B cell (primary cell): ENCODE measurements around the gene ANXA4. TPM values are rescaled to one million over a fixed set of nuclear protein-coding genes. Genes with fewer than 3 reads are reported as not detected.

Experiments
- ATAC-seq: fragments of 200-7000 bp; cut with Tn5 transposase; one replicate; pipeline ENCODE4 v1.10.0; 2021; ENCODE audit warnings: low read depth, mild to moderate bottlenecking, moderate number of reproducible peaks, moderate library complexity
- CTCF ChIA-PET: fragments of 350-600 bp; sonication (Branson Sonifier 250); formaldehyde crosslinking; loops from one replicate; lab custom pipeline; 2021; ENCODE audit warnings: antibody characterized with exemption, inconsistent platforms; lab: Charles Lee
- POLR2A ChIA-PET: fragments of 350-600 bp; sonication (Branson Sonifier 250); formaldehyde crosslinking; loops from one replicate; lab custom pipeline; 2021; ENCODE audit warnings: antibody characterized with exemption; lab: Charles Lee
- DNase-seq: peaks from one replicate; pipeline ENCODE4 v3.0.0; 2013
- H2AFZ ChIP-seq: 2 replicates; pipeline ENCODE4 v1.6.1; 2012; ENCODE audit warnings: mild to moderate bottlenecking, low read depth, low read length; ENCODE audit not compliant: insufficient read depth, poor library complexity, severe bottlenecking
- H3K27ac ChIP-seq, 2 donors: 1 replicate in 1 of 2; 2 replicates in 1 of 2; pipeline ENCODE4 v1.5.1; 2012 to 2013; ENCODE audit warnings: low read length in 2 of 2, mild to moderate bottlenecking in 2 of 2, moderate library complexity in 1 of 2
- H3K27me3 ChIP-seq, 4 experiments: fragments of 200-600 bp in 1 of 4; sonication (generic) in 1 of 4; replicated peaks in 1 of 4; 1 replicate in 2 of 4; 2 replicates in 2 of 4; pipeline versions ENCODE4 v1.6.1 to v1.7.0; 2013 to 2016; ENCODE audit warnings: low read length in 3 of 4, mild to moderate bottlenecking in 2 of 4, mixed read lengths in 1 of 4, moderate library complexity in 1 of 4; ENCODE audit not compliant: insufficient read depth in 4 of 4, control insufficient read depth in 3 of 4; ENCODE audit errors: control extremely low read depth in 1 of 4
- H3K36me3 ChIP-seq, 2 experiments: replicated peaks in 1 of 2; 1 replicate in 1 of 2; 2 replicates in 1 of 2; pipeline versions ENCODE4 v1.6.1 to v1.7.1; 2013; ENCODE audit warnings: low read length in 1 of 2; ENCODE audit not compliant: insufficient read depth in 2 of 2, control insufficient read depth in 1 of 2; ENCODE audit errors: control extremely low read depth in 1 of 2, extremely low read depth in 1 of 2
- H3K4me1 ChIP-seq, 2 donors: fragments of 200-600 bp in 1 of 2; sonication (generic) in 1 of 2; 1 replicate in 1 of 2; 2 replicates in 1 of 2; pipeline versions ENCODE4 v1.5.1 to v1.6.1; 2013 to 2017; ENCODE audit warnings: low read length in 2 of 2; ENCODE audit not compliant: control insufficient read depth in 2 of 2, insufficient read depth in 2 of 2
- H3K4me2 ChIP-seq: replicated peaks from 2 replicates; pipeline ENCODE3; 2012; ENCODE audit warnings: mild to moderate bottlenecking, low read depth, low read length; ENCODE audit not compliant: poor library complexity, severe bottlenecking
- H3K4me3 ChIP-seq, 5 experiments: fragments of 200-600 bp in 1 of 5; sonication (generic) in 1 of 5; 1 replicate in 3 of 5; 2 replicates in 2 of 5; pipeline versions ENCODE4 v1.5.1 to v1.7.0; 2011 to 2016; ENCODE audit warnings: low read length in 4 of 5, mild to moderate bottlenecking in 4 of 5, low read depth in 2 of 5, control low read depth in 1 of 5, moderate library complexity in 1 of 5; ENCODE audit not compliant: insufficient read depth in 1 of 5; ENCODE audit errors: control extremely low read depth in 1 of 5, extremely low read depth in 1 of 5
- H3K79me2 ChIP-seq: fragments of 200-600 bp; sonication (generic); one replicate; pipeline ENCODE4 v1.6.0; 2016; ENCODE audit warnings: low read length; ENCODE audit not compliant: control insufficient read depth, insufficient read depth
- H3K9ac ChIP-seq: fragments of 200-600 bp; sonication (generic); 2 replicates; pipeline ENCODE4 v1.6.1; 2017; ENCODE audit warnings: mild to moderate bottlenecking, low read length, moderate library complexity
- H3K9me3 ChIP-seq, 3 donors: one replicate each; pipeline versions ENCODE4 v1.6.1 to v1.7.1; 2013; ENCODE audit warnings: low read length in 2 of 3; ENCODE audit not compliant: control insufficient read depth in 2 of 3, insufficient read depth in 1 of 3; ENCODE audit errors: control extremely low read depth in 1 of 3
- H4K20me1 ChIP-seq: 2 replicates; pipeline ENCODE4 v1.6.0; 2012; ENCODE audit warnings: mild to moderate bottlenecking, low read length; ENCODE audit not compliant: insufficient read depth, control insufficient read depth, poor library complexity, severe bottlenecking
- H3K27ac Mint-ChIP-seq: one replicate; pipeline ENCODE4 v1.8.0; 2021; ENCODE audit warnings: mixed read lengths
- H3K27me3 Mint-ChIP-seq: one replicate; pipeline ENCODE4 v1.8.0; 2021; ENCODE audit warnings: mixed read lengths
- H3K4me1 Mint-ChIP-seq: one replicate; pipeline ENCODE4 v1.8.0; 2021; ENCODE audit warnings: mixed read lengths
- H3K4me3 Mint-ChIP-seq: one replicate; pipeline ENCODE4 v1.8.0; 2021; ENCODE audit warnings: mixed read lengths
- H3K9me3 Mint-ChIP-seq: one replicate; pipeline ENCODE4 v1.8.0; 2022; ENCODE audit warnings: mixed read lengths; ENCODE audit not compliant: insufficient read depth
- CTCF ChIP-seq: fragments of 200-600 bp; IDR thresholded peaks from one replicate; pipeline ENCODE4 v1.8.0; 2022; ENCODE audit warnings: antibody characterized with exemption, mild to moderate bottlenecking
- EZH2 ChIP-seq: IDR thresholded peaks from 2 replicates; pipeline ENCODE4 v1.6.1; 2012; ENCODE audit warnings: borderline replicate concordance, low read depth, mild to moderate bottlenecking, moderate library complexity, low read length; ENCODE audit not compliant: insufficient read depth, poor library complexity, severe bottlenecking
- WGBS: methylation state at CpG from one replicate; pipeline ENCODE4 v1.1.5; 2013; ENCODE audit warnings: missing lambda C conversion rate; ENCODE audit not compliant: insufficient coverage; 5-methylcytosine and 5-hydroxymethylcytosine counted together
- intact Hi-C: fragments of 100-400 bp; cut with micrococcal nuclease; formaldehyde crosslinking; loops from one replicate; pipeline ENCODE4 v1.10.0; 2022
- polyA plus RNA-seq: library from polyadenylated mRNA; depleted of rRNA; stranded (reverse); fragments of >200 nt; gene quantifications from 2 replicates; pipeline ENCODE4 v1.2.3, GENCODE V29; 2012
- total RNA-seq, 2 donors: library from RNA; stranded (reverse); fragments of 120-200 nt in 1 of 2; gene quantifications; 1 replicate in 1 of 2; 2 replicates in 1 of 2; pipeline versions ENCODE4 v1.2.3 to v1.2.4, GENCODE V29; 2013 to 2022

The ANXA4 gene
- total and polyA plus RNA-seq, 2 donors (not counting 1 experiment from before 2014, with no cell fraction given), result 28.4 to 61.7 TPM

GRCh38 chr2:69831354-69831905 lies 89.5 kb downstream of the ANXA4 start:
- 100% methylated on average over 2 of the region's 6 CpGs for WGBS
- Histone ChIP-seq H3K9me3 (no peaks in the 10 kb centered on the region), H3K36me3 (peaks cover 0 to 3% of the 10 kb centered on the region in 2 experiments), H3K79me2 (peaks cover 67% of the 10 kb centered on the region), H4K20me1 (peaks cover 19% of the 10 kb centered on the region), H3K27me3 (no peaks in the 10 kb centered on the region), H3K9ac (no peak overlapping the region), H3K4me3 (no peak overlapping the region), H3K4me2 (peak overlapping the region; percentile 78), H3K4me1 (peaks cover 24 to 26% of the 10 kb centered on the region in 2 donors), H2AFZ (no peak overlapping the region), H3K27ac (no peak overlapping the region)
- Mint-ChIP-seq H3K9me3 (no peaks in the 10 kb centered on the region), H3K27ac (no peak overlapping the region), H3K27me3 (no peaks in the 10 kb centered on the region), H3K4me1 (peaks cover 55% of the 10 kb centered on the region), H3K4me3 (peak overlapping the region; percentile 49)
- no peak for DNase-seq
- no peak for TF ChIP-seq EZH2
- TF ChIP-seq CTCF, result no peak
- no peak for ATAC-seq
- ChIA-PET POLR2A (no interaction called here), CTCF (interaction anchor here (1.3 kb wide), 1 partner anchor 107 kb away, joined by 3 read pairs; no protein-coding TSS in a partner anchor)
- intact Hi-C loops, result no loop called here

GRCh38 chr2:69833752-69834151 lies 91.8 kb downstream of the ANXA4 start:
- Histone ChIP-seq H3K4me1 (peaks cover 20 to 24% of the 10 kb centered on the region in 2 donors), H3K36me3 (peaks cover 0 to 5% of the 10 kb centered on the region in 2 experiments), H3K9me3 (no peaks in the 10 kb centered on the region), H3K9ac (no peak overlapping the region), H3K4me3 (no peak overlapping the region), H3K27ac (no peak overlapping the region), H4K20me1 (peaks cover 19% of the 10 kb centered on the region), H2AFZ (no peak overlapping the region), H3K79me2 (peaks cover 69% of the 10 kb centered on the region), H3K4me2 (no peak overlapping the region), H3K27me3 (no peaks in the 10 kb centered on the region)
- TF ChIP-seq CTCF (no peak), EZH2 (no peak)
- POLR2A ChIA-PET, result no interaction called here
- no CpG with 5 or more reads among the region's 3 CpGs for WGBS
- Mint-ChIP-seq H3K4me1 (peaks cover 51% of the 10 kb centered on the region), H3K9me3 (no peaks in the 10 kb centered on the region), H3K27me3 (no peaks in the 10 kb centered on the region), H3K4me3 (no peak overlapping the region), H3K27ac (no peak overlapping the region)
- intact Hi-C loops, result no loop called here
- ATAC-seq (no peak), DNase-seq (no peak)
- CTCF ChIA-PET, result no interaction called here
